Ishikawa (cell line): ENCODE data around the gene FSTL4.

Experiments used
- CEBPB ChIP-seq: IDR thresholded peaks from 2 replicates; pipeline ENCODE4 v1.6.1; 2012
- CREB1 ChIP-seq: IDR thresholded peaks from 2 replicates; pipeline ENCODE4 v1.6.1; 2012; ENCODE audit warnings: low read depth
- EGR1 ChIP-seq: IDR thresholded peaks from 2 replicates; pipeline ENCODE4 v1.6.1; 2012
- EP300 ChIP-seq: IDR thresholded peaks from 2 replicates; pipeline ENCODE4 v1.6.1; 2012; ENCODE audit warnings: borderline replicate concordance
- FOXM1 ChIP-seq: IDR thresholded peaks from 2 replicates; pipeline ENCODE4 v1.6.1; 2012; ENCODE audit warnings: low read depth, borderline replicate concordance
- MAX ChIP-seq: IDR thresholded peaks from 2 replicates; pipeline ENCODE4 v1.6.1; 2012
- NFIC ChIP-seq: IDR thresholded peaks from 2 replicates; pipeline ENCODE4 v1.6.1; 2012
- RAD21 ChIP-seq: IDR thresholded peaks from 2 replicates; pipeline ENCODE4 v1.6.1; 2012; ENCODE audit warnings: low read depth
- TAF1 ChIP-seq: IDR thresholded peaks from 2 replicates; pipeline ENCODE4 v1.6.1; 2012; ENCODE audit warnings: low read depth, mild to moderate bottlenecking
- TCF12 ChIP-seq: IDR thresholded peaks from 2 replicates; pipeline ENCODE4 v1.6.1; 2012; ENCODE audit warnings: low read depth
- TEAD4 ChIP-seq: IDR thresholded peaks from 2 replicates; pipeline ENCODE4 v1.6.1; 2012
- USF1 ChIP-seq: IDR thresholded peaks from 2 replicates; pipeline ENCODE4 v1.6.1; 2012
- YY1 ChIP-seq: IDR thresholded peaks from 2 replicates; pipeline ENCODE4 v1.6.1; 2012; ENCODE audit warnings: low read depth
- ZBTB7A ChIP-seq: IDR thresholded peaks from 2 replicates; pipeline ENCODE4 v1.6.1; 2012; ENCODE audit warnings: low read depth
- TF ChIP-seq, protein P1 (sequence below): IDR thresholded peaks from 2 replicates; pipeline ENCODE4 v1.6.1; 2012; ENCODE audit warnings: low read depth, mild to moderate bottlenecking

FSTL4 gene

GRCh38 chr5:133201310-133201709 is 411.0 kb downstream of the FSTL4 start:
- TF ChIP-seq FOXM1 = no peak
- no peak for TF ChIP-seq TAF1
- TF ChIP-seq EP300 = no peak
- TF ChIP-seq TEAD4 = no peak
- no peak for TF ChIP-seq CREB1
- TF ChIP-seq EGR1 = no peak
- no peak for TF ChIP-seq NFIC
- no peak for TF ChIP-seq MAX
- no peak for TF ChIP-seq TCF12

DNA sequence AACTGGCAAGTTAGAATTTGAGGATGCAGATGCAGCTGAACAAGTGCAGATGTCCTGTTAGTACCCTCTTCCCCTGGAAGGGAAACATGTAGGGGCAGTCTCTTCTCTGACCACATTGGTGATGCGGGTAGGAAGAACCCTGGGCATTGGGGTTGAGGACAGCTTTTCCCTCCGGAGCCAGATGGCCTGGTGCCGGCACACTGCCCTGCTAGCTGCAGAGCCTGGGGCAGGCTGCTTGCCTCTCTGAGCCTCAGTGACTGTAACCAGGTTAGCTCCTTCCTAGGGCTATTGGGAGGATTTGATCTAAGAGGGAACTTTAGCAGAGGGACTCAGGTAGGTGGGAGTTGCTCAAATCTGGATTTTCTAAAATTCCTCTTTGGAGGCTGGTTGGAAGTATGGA is 412.1 kb downstream of the FSTL4 start:
- no peak for TF ChIP-seq USF1
- TF ChIP-seq, protein P1, sequence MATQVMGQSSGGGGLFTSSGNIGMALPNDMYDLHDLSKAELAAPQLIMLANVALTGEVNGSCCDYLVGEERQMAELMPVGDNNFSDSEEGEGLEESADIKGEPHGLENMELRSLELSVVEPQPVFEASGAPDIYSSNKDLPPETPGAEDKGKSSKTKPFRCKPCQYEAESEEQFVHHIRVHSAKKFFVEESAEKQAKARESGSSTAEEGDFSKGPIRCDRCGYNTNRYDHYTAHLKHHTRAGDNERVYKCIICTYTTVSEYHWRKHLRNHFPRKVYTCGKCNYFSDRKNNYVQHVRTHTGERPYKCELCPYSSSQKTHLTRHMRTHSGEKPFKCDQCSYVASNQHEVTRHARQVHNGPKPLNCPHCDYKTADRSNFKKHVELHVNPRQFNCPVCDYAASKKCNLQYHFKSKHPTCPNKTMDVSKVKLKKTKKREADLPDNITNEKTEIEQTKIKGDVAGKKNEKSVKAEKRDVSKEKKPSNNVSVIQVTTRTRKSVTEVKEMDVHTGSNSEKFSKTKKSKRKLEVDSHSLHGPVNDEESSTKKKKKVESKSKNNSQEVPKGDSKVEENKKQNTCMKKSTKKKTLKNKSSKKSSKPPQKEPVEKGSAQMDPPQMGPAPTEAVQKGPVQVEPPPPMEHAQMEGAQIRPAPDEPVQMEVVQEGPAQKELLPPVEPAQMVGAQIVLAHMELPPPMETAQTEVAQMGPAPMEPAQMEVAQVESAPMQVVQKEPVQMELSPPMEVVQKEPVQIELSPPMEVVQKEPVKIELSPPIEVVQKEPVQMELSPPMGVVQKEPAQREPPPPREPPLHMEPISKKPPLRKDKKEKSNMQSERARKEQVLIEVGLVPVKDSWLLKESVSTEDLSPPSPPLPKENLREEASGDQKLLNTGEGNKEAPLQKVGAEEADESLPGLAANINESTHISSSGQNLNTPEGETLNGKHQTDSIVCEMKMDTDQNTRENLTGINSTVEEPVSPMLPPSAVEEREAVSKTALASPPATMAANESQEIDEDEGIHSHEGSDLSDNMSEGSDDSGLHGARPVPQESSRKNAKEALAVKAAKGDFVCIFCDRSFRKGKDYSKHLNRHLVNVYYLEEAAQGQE = no peak

- no peak for TF ChIP-seq USF1
- TF ChIP-seq ZBTB7A = no peak
- no peak for TF ChIP-seq TAF1
- no peak for TF ChIP-seq YY1
- no peak for TF ChIP-seq TCF12
- TF ChIP-seq FOXM1 = no peak
- no peak for TF ChIP-seq NFIC
- no peak for TF ChIP-seq EGR1
- no peak for TF ChIP-seq EP300
- no peak for TF ChIP-seq TEAD4
- no peak for TF ChIP-seq RAD21
- TF ChIP-seq CEBPB = no peak
- no peak for TF ChIP-seq MAX
These were observed 412.7 kb downstream of the FSTL4 start for GRCh38 chr5:133199417-133200178.

DNA sequence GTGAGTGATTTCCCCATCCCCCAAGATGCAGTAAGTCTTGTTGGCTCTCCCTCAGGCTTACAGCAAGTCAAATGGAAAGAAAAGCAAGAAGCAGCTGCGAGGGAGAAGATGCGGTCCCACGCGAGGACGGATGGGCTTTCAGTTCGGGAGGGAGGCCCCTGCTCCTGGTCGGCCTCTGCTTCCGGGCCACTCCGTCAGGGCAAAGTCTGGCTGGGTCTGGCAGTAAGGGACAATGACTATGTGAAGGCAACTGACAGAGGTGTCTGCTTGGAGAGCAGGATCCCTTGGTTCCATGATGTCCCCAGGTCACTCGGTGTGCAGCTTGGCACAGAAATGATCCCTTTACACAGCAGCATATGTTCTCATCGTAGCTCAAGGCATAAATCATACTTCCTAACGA is 413.8 kb downstream of the FSTL4 start:
- TF ChIP-seq CREB1 = no peak
- TF ChIP-seq NFIC = no peak
- TF ChIP-seq TCF12 = no peak
- TF ChIP-seq EP300 = no peak
- TF ChIP-seq YY1 = no peak
- TF ChIP-seq EGR1 = no peak
- no peak for TF ChIP-seq FOXM1
- TF ChIP-seq USF1 = no peak
- no peak for TF ChIP-seq ZBTB7A
- no peak for TF ChIP-seq TAF1
- no peak for TF ChIP-seq MAX
- TF ChIP-seq, protein P1 = no peak
- no peak for TF ChIP-seq CEBPB
- TF ChIP-seq TEAD4 = no peak
- TF ChIP-seq RAD21 = no peak

DNA sequence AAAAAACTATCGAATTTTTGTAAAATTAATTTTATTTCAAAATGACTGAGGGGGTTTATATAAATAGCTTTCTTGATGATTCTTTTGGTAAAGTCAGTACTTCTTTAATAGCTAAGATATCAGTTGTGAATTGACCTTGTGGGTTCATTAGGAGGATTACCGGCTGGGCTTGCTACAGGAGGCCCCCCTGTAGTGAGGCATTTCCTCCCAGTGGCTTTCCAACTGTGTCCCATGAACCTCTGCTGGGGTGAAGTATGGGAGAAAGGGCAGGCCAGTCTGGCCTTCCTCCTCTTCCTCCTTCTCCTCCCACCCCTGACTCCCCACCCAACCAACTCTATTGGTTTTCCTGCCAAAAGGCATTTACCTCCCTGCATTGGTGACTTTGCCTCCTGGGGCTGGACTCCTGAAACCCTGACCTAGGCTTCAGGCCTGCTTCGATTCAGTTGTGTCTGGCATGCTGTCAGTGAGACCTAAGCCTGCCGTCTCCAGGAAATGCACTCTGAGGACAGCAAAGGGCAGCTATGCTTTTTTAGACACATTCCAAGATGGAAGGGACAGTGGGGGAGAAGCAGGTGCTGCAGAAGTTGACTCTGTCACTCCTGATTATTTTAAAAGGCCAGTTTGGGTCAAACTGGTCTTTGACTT is 415.8 kb downstream of the FSTL4 start:
- TF ChIP-seq MAX = no peak
- TF ChIP-seq, protein P1 = no peak
- TF ChIP-seq TCF12 = no peak
- TF ChIP-seq TEAD4 = no peak
